ENCODE measurements around the gene PRMT5. TPM values are rescaled to one million over a fixed set of nuclear protein-coding genes. Genes with fewer than 3 reads are reported as not detected.

The PRMT5 gene
- total RNA-seq, 2 experiments from 2014 or later, result 55.5 to 64.9 TPM

GRCh38 chr14:22884738-22885523 is 44.2 kb downstream of the PRMT5 start:
- Mint-ChIP-seq H3K27ac (no peak overlapping the region), H3K36me3 (ENCODE audit: low read depth) (peaks cover 2% of the 10 kb centered on the region), H3K27me3 (ENCODE audit: low read depth) (peaks cover 33% of the 10 kb centered on the region), H3K4me1 (ENCODE audit: low read depth) (peaks cover 29% of the 10 kb centered on the region), H3K4me3 (no peak overlapping the region), H3K9me3 (ENCODE audit: insufficient read depth) (no peaks in the 10 kb centered on the region)
- no peak for ATAC-seq
- POLR2A ChIA-PET, result interaction anchor here (0.6 to 2.8 kb wide), 3 partner anchors 12 to 44 kb away, joined by 3 to 10 read pairs (median 7); partner anchors contain the start of gene PRMT5
- no peak for DNase-seq
- CTCF ChIA-PET, result interaction anchor here (0.7 to 11.0 kb wide), 8 partner anchors 11 to 173 kb away, joined by 3 to 152 read pairs (median 6); partner anchors contain the start of genes CDH24 and LRP10

GRCh38 chr14:22884076-22884737 is 45.0 kb downstream of the PRMT5 start:
- H3K4me1 Mint-ChIP-seq (ENCODE audit: low read depth), result peaks cover 29% of the 10 kb centered on the region
- H3K36me3 Mint-ChIP-seq (ENCODE audit: low read depth), result peaks cover 3% of the 10 kb centered on the region
- H3K4me3 Mint-ChIP-seq, result no peak overlapping the region
- no peaks in the 10 kb centered on the region for H3K9me3 Mint-ChIP-seq (ENCODE audit: insufficient read depth)
- ATAC-seq (no peak), DNase-seq (no peak)
- H3K27ac Mint-ChIP-seq, result no peak overlapping the region
- POLR2A ChIA-PET, result interaction anchor here (1.4 to 2.8 kb wide), 3 partner anchors 11 to 13 kb away, joined by 3 to 10 read pairs (median 7); no protein-coding TSS in a partner anchor
- CTCF ChIA-PET, result interaction anchor here (1.2 to 11.0 kb wide), 7 partner anchors 11 to 174 kb away, joined by 3 to 152 read pairs (median 6); partner anchors contain the start of genes CDH24 and LRP10
- peaks cover 29% of the 10 kb centered on the region for H3K27me3 Mint-ChIP-seq (ENCODE audit: low read depth)

DNA sequence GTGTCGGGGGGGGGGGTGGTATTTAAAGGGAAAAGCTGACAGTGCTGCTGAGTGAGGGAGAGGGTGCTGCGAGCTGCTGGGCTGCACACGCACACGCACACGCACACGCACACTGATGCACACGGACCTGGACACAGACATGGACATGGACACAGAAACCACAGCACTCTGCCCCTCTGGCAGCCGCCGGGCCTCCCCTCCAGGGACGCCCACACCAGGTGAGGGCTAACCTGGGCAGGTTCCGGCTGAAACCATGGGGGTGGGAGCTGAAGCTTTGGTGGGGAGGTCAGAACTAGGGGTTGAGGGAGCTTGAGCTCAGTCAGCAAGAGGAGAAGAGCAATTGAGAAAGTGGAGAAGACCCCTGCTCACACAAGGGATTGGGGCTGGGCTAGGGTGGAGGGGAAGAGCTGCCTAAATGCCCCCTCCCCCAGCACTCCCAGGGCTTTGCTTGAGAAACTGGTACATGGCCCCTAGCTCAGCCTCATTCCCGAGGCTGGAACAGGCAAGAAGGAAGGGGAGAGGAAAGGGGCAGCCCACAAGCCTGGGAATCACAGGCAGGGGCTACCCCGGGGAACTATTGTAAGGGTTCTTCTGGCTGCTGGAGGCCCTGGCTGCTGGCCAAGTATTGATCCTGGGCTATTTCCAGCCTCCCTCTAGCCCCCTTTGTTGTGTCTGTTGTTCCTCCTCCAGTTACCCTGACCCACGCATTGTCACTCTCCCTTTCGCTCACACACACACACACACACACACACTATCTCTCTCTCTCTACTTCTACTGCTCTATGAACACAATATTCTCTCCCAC is 45.8 kb downstream of the PRMT5 start, which contains the start of gene REM2:
REM2 (plus strand) TSS at position 50 of the 804 bp plus-strand sequence; CDS start at position 116, 66 bp downstream.
- Mint-ChIP-seq H3K36me3 (ENCODE audit: low read depth) (peaks cover 8% of the 10 kb centered on the region), H3K27me3 (ENCODE audit: low read depth) (peaks cover 29% of the 10 kb centered on the region), H3K9me3 (ENCODE audit: insufficient read depth) (no peaks in the 10 kb centered on the region), H3K27ac (no peak within 1 kb of the TSS), H3K4me1 (ENCODE audit: low read depth) (peaks cover 26% of the 10 kb centered on the region), H3K4me3 (no peak within 1 kb of the TSS)
- POLR2A ChIA-PET, result interaction anchor here (1.4 to 2.8 kb wide), 3 partner anchors 11 to 12 kb away, joined by 3 to 10 read pairs (median 7); no protein-coding TSS in a partner anchor
- ATAC-seq (no peak), DNase-seq (no peak)
- CTCF ChIA-PET, result interaction anchor here (0.9 to 11.0 kb wide), 8 partner anchors 10 to 175 kb away, joined by 3 to 152 read pairs (median 5); partner anchors contain the start of genes CDH24, LRP10 and PRMT5

DNA sequence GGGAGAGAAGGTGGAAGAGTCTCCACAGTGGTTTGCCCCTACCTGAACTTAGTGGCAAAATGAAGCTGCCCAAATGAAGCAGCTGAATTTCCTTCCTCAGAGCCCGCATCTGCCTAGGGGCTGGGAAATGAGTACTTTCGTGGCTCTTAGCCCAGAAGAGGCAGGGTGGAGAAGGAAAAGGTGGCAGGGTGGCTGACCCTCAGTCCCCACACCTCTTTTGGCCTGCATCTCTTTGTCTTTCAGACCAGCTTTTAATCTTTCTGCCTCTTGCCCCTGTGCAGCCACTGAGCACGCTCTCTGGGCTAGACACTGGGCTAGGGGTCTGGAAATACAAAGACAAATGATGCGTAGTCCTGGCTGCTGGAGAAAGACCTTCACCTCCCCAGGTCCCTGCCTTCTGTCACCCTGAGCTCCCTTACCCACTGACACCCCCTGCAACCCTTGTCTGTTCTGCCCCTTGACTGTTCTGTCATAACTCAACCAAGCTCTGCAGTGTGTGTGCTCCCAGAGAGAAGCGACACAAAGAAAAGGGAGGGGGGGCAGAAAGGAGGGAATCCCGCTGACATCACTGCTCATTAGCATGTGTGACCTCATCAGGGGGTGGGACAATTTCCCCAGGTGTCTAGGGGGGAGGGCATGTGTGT is 46.5 kb downstream of the PRMT5 start:
- no peaks in the 10 kb centered on the region for H3K9me3 Mint-ChIP-seq (ENCODE audit: insufficient read depth)
- ATAC-seq (no peak), DNase-seq (no peak)
- no peak overlapping the region for H3K4me3 Mint-ChIP-seq
- no peak overlapping the region for H3K27ac Mint-ChIP-seq
- CTCF ChIA-PET, result interaction anchor here (0.8 to 11.0 kb wide), 11 partner anchors 9 to 312 kb away, joined by 3 to 152 read pairs (median 4); partner anchors contain the start of genes LRP10, PRMT5 and RBM23
- POLR2A ChIA-PET, result interaction anchor here (0.6 to 2.8 kb wide), 6 partner anchors 8 to 1024 kb away, joined by 3 to 10 read pairs (median 3); no protein-coding TSS in a partner anchor
- peaks cover 15% of the 10 kb centered on the region for H3K36me3 Mint-ChIP-seq (ENCODE audit: low read depth)
- H3K4me1 Mint-ChIP-seq (ENCODE audit: low read depth), result peaks cover 19% of the 10 kb centered on the region
- H3K27me3 Mint-ChIP-seq (ENCODE audit: low read depth), result peaks cover 29% of the 10 kb centered on the region

GRCh38 chr14:22882064-22882463 is 47.1 kb downstream of the PRMT5 start:
- CTCF ChIA-PET, result interaction anchor here (0.8 to 11.0 kb wide), 16 partner anchors 8 to 326 kb away, joined by 3 to 152 read pairs (median 3); partner anchors contain the start of genes LRP10, PRMT5 and RBM23
- Mint-ChIP-seq H3K9me3 (ENCODE audit: insufficient read depth) (no peaks in the 10 kb centered on the region), H3K36me3 (ENCODE audit: low read depth) (peaks cover 18% of the 10 kb centered on the region), H3K4me1 (ENCODE audit: low read depth) (peaks cover 13% of the 10 kb centered on the region), H3K4me3 (no peak overlapping the region), H3K27ac (no peak overlapping the region), H3K27me3 (ENCODE audit: low read depth) (peaks cover 29% of the 10 kb centered on the region)
- POLR2A ChIA-PET, result interaction anchor here (0.6 to 2.8 kb wide), 5 partner anchors 8 to 1023 kb away, joined by 3 to 10 read pairs (median 3); no protein-coding TSS in a partner anchor
- ATAC-seq, result no peak
- DNase-seq, result no peak

GRCh38 chr14:22878271-22879246 is 50.6 kb downstream of the PRMT5 start:
- Mint-ChIP-seq H3K36me3 (ENCODE audit: low read depth) (peaks cover 41% of the 10 kb centered on the region), H3K4me3 (no peak overlapping the region), H3K9me3 (ENCODE audit: insufficient read depth) (no peaks in the 10 kb centered on the region), H3K27me3 (ENCODE audit: low read depth) (peaks cover 12% of the 10 kb centered on the region), H3K27ac (no peak overlapping the region), H3K4me1 (ENCODE audit: low read depth) (peaks cover 5% of the 10 kb centered on the region)
- no peak for DNase-seq
- ATAC-seq, result no peak
- ChIA-PET POLR2A (no interaction called here), CTCF (no interaction called here)

DNA sequence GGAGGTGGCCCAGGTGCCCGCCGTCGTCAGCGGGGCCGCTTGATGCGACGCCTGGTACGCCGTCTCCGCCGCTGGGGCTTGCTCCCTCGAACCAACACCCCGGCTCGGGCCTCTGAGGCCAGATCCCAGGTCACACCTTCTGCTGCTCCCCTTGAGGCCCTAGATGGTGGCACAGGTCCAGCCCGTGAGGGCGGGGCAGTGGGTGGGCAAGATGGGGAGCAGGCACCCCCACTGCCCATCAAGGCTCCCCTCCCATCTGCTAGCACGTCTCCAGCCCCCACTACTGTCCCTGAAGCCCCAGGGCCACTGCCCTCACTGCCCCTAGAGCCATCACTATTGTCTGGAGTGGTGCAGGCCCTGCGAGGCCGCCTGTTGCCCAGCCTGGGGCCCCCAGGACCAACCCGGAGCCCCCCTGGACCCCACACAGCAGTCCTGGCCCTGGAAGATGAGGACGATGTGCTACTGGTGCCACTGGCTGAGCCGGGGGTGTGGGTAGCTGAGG is 52.1 kb downstream of the PRMT5 start:
- ChIA-PET POLR2A (no interaction called here), CTCF (interaction anchor here (6.7 kb wide), 1 partner anchor 9 kb away, joined by 152 read pairs; the partner anchor contains the start of gene REM2)
- peaks cover 15% of the 10 kb centered on the region for H3K4me1 Mint-ChIP-seq (ENCODE audit: low read depth)
- H3K27me3 Mint-ChIP-seq (ENCODE audit: low read depth), result peaks cover 4% of the 10 kb centered on the region
- H3K27ac Mint-ChIP-seq, result no peak overlapping the region
- H3K9me3 Mint-ChIP-seq (ENCODE audit: insufficient read depth), result no peaks in the 10 kb centered on the region
- H3K36me3 Mint-ChIP-seq (ENCODE audit: low read depth), result peaks cover 47% of the 10 kb centered on the region
- no peak overlapping the region for H3K4me3 Mint-ChIP-seq
- no peak for DNase-seq
- no peak for ATAC-seq

GRCh38 chr14:22875748-22876319 is 53.3 kb downstream of the PRMT5 start:
- DNase-seq (no peak), ATAC-seq (no peak)
- Mint-ChIP-seq H3K27ac (no peak overlapping the region), H3K4me1 (ENCODE audit: low read depth) (peaks cover 17% of the 10 kb centered on the region), H3K27me3 (ENCODE audit: low read depth) (no peaks in the 10 kb centered on the region), H3K4me3 (no peak overlapping the region), H3K9me3 (ENCODE audit: insufficient read depth) (no peaks in the 10 kb centered on the region), H3K36me3 (ENCODE audit: low read depth) (peaks cover 47% of the 10 kb centered on the region)
- POLR2A ChIA-PET, result no interaction called here
- CTCF ChIA-PET, result interaction anchor here (6.7 kb wide), 1 partner anchor 10 kb away, joined by 152 read pairs; the partner anchor contains the start of gene REM2

- peaks cover 24% of the 10 kb centered on the region for H3K4me1 Mint-ChIP-seq (ENCODE audit: low read depth)
- ChIA-PET CTCF (interaction anchor here (6.7 kb wide), 1 partner anchor 11 kb away, joined by 152 read pairs; the partner anchor contains the start of gene REM2), POLR2A (no interaction called here)
- ATAC-seq (no peak), DNase-seq (no peak)
- H3K4me3 Mint-ChIP-seq, result no peak overlapping the region
- no peaks in the 10 kb centered on the region for H3K9me3 Mint-ChIP-seq (ENCODE audit: insufficient read depth)
- H3K27me3 Mint-ChIP-seq (ENCODE audit: low read depth), result no peaks in the 10 kb centered on the region
- no peak overlapping the region for H3K27ac Mint-ChIP-seq
- H3K36me3 Mint-ChIP-seq (ENCODE audit: low read depth), result peaks cover 47% of the 10 kb centered on the region
Measured at GRCh38 chr14:22875003-22875747, 54.0 kb downstream of the PRMT5 start.
